LoVo (cell line): ENCODE measurements around the gene PLA2G2F.

Experiments
- DNase-seq: peaks from one replicate; pipeline ENCODE4 v3.0.0-alpha.2; 2016; ENCODE audit warnings: low spot score

PLA2G2F gene

GRCh38 chr1:20138961-20139550 lies at the start of gene PLA2G2F:
PLA2G2F (plus strand) TSS chr1:20139323; CDS start chr1:20139428, 105 bp downstream.
- DNase-seq, result no peak

GRCh38 chr1:20089328-20090077 lies 49.6 kb upstream of the PLA2G2F start:
- DNase-seq, result no peak

GRCh38 chr1:20090119-20090518 lies 49.0 kb upstream of the PLA2G2F start:
- DNase-seq, result no peak

- no peak for DNase-seq
These were observed 48.5 kb upstream of the PLA2G2F start for GRCh38 chr1:20090641-20091040.

DNA sequence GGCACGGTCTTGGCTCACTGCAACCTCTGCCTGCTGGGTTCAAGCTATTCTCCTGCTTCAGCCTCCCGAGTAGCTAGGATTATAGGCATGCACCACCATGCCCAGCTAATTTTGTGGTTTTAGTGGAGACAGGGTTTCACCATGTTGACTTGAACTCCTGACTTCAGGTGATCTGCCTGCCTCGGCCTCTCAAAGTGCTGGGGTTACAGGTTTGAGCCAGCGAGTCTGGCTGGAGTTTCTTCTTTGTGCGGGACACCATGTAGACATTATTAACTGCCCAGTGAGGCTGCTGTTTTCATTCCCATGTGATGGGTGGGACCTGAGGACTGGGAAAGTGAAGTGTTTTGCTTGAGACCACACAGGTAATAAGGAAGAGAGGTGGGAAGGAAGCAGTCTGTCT lies 45.8 kb upstream of the PLA2G2F start:
- no peak for DNase-seq

DNA sequence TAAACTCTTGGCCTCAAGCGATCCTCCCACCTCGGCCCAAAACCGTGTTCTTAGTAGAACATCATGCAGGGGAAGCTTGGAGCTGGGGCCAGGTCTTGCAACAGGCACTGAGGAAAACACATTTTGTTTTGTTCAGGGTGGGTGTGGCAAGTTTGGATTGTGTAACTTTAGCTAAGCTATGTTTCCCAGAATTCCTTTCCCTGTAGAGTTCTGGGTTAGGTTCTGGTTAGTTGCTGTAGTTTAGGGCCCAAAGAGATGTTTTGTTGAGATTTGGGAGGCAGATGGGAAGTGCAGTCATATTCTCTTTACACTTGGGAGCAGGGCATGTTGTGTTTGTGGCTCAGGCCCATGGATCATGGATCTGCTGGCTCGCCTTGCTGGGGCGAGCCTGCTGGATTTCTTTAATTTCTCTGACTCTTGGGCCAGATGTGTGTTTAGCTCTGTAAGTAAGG lies 45.2 kb upstream of the PLA2G2F start:
- no peak for DNase-seq

DNA sequence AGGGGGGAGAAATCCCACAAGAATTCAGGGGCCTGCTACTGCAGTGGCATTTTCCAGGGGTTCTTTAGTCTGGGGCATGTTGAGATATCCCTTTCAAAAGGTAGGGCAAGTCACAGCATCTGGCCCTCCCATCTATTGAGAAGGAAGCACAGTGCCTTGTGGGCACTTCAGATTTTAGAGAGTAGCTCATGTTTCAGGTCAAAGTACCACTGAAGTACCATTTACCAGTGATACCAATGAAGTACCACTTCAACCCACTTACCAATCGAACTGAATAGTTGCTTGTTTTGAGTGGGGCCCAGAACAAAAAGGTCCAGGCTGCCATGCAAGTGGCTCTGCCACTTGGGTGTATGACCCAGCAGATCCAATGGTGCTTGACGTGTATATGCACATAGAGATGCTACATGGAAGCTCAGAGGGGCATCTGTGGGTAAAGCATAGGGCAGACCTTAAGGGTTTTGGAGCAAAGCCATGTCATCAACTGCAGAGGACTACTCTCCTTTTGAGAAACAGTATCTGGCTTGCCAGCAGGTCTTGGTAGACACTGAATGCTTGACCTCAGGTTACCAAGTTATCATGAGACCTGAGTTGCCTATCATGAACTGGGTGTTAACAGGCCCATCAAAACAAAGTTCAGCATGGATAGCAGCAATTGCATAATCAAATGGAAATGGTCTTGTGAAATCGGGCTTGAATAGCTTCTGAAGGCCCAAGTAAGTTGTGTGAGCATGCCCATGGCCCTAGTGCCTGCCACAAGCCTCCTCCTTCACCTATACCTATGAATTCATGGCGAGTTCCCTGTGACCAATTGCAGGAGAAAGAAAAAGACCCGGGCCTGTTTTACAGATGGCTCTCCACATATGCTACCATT lies 43.3 kb upstream of the PLA2G2F start:
- no peak for DNase-seq

DNA sequence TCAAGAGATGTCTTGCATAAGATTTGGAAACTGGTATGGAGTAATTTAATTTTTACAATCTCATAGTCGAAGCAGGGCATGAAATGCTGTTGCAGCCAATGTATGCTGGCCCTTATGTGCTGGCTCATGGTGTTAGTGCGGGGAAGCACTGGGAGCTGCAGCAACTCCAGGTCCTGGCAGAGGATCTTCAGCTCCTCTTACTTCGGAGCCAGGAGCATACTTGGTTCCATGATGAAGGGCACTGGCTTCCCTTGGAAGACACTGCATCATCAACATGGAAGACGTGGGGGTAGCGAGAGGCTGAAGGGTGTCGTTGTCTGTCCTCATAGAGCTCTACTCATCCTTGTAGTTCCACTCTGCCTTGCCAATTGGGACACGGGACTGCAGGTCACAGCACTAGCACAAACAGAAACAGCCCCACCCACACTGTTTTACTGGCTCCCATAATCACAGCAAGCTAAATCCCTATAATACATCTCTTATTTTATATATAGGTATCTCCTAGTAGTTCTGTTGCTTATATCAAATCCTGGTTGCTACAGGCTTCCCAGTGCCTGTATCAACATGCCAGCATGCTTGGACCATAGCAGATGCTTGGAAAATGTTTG lies 42.2 kb upstream of the PLA2G2F start:
- DNase-seq, result no peak

GRCh38 chr1:20099533-20099932 lies 39.6 kb upstream of the PLA2G2F start:
- DNase-seq, result no peak

DNA sequence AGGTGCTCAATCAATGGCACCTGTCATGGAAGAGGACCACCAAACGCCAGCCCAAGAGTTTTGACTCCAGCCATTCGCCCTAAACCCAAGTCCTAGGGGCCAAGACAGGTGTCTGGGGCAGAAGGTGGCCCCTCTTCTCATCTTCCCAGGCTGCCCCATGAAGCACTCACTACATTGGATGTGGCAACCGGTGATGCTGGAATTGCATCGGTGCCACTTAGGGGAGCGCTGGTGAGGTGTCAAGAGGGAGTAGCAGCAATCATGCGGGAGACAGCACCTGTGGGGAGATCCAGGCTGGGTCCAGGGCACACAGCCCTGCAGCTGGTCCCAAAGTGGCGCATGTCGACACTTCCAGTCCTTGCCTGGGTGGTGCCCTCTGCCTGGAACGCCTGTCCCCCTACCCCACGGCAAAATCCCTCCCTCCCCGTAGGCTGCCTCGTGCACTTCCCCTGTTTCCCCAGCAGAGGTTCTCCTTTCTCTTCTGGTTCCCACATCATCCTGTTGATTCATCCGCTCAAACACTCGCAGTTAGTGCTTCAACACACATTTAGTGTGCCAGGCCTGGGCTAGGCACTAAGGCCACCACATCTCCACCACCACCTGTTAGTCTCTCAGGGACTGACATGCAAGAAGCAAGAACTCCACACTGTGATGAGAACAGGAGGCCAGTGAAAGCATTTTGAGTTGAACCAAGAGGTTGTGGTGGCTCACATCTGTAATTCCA lies 38.3 kb upstream of the PLA2G2F start:
- DNase-seq, result peak; percentile 32

- no peak for DNase-seq
These were observed 36.2 kb upstream of the PLA2G2F start for GRCh38 chr1:20102875-20103274.

- peak; percentile 20 for DNase-seq
These were observed 33.3 kb upstream of the PLA2G2F start for GRCh38 chr1:20105856-20106255.

DNA sequence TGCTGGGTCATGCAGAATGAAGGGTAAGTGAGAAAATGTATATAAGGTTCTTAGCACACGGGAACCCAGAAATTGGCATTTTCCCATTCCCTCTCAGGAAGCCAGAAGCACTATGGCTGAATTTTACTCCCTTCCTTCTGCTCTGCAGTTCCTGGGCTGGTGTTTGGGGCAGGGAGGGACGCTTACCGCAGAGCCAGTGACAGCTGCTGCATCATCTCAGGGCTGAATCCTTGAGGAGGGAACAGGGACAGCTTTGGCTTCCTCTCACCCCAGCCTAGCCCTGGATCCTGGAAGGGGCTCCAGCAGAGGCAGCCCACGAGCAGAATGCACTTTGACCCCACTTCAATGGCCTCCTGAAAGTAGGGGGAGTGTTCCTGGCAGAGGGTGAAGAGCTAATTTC lies 31.8 kb upstream of the PLA2G2F start:
- DNase-seq, result no peak

- DNase-seq, result no peak
These were observed 31.3 kb upstream of the PLA2G2F start for GRCh38 chr1:20107796-20108195.

- no peak for DNase-seq
These were observed 30.6 kb upstream of the PLA2G2F start for GRCh38 chr1:20108366-20109123.

DNA sequence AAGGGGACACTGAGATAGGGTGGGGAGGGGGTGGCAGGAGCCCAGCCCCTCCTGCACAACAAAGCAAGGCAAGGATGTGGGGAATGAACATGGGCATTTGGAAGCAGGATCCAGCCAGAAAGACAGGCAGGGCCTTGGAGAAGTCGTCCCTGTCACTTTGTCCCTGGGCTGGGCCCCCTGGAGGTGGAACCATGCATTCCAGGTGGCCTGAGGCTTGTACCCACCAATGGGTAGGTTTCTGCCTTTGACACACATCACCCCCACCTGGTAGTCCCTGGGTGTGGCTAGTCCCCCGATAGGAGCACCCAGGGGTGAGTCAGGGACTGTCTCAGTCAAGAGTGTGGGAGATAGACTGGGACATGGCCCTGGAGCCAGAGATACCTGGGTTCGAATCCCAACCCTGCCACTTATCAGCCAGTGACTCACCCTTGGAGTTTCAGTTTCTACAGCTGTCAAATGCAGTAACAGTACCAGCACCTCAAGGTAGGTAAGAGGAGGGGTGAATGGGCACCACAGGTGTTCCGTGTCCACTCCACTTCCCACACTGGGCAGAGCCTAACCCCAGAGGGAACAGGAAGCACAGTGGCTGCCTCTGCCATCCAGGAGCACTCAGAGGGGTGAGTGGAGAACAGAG lies 29.8 kb upstream of the PLA2G2F start:
- no peak for DNase-seq

GRCh38 chr1:20110679-20111078 lies 28.4 kb upstream of the PLA2G2F start:
- no peak for DNase-seq

GRCh38 chr1:20111452-20111851 lies 27.7 kb upstream of the PLA2G2F start:
- no peak for DNase-seq

DNA sequence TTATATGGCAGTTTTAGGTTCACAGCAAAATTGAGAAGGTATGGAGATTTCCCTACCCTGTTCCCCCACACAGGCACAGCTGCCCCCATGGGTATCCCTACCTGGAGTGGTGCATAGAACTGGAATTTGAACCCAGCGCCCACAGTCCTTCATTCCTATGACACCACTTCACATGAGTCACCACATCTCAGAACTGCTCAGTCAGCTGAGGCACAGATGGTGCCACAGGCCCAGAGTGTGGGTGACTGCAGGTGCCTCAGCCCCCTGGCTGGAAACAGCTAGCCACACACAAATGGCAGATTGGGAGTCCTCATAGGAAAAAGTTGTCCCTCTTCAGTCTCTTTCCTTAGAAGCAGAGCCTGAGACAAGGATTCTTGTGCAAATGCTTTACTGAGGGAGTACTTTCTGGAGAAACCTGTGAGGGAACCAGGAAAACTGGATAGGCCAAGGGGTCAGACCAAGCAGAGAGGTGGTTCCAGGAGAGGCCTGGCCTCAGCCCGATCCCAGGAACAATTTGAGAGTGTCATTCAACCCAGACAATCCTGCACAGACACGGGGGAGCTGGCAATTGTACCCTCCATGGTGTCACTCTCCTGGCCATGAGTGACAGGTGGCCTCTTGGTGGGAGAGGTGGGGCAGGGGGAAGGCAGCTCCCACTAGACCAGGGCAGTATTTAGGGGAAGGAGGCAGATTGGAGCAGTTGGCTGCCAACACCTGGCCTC lies 26.7 kb upstream of the PLA2G2F start:
- DNase-seq, result no peak
